Glomerular endothelial cell (primary cell): ENCODE measurements around the gene BANF2. TPM values are rescaled to one million over a fixed set of nuclear protein-coding genes. Genes with fewer than 3 reads are reported as not detected.

Experiments used
- DNase-seq: peaks from one replicate; pipeline ENCODE4 v3.0.0-alpha.2; 2011; ENCODE audit warnings: low read depth, low spot score; ENCODE audit errors: extremely low read depth
- total RNA-seq: library from RNA; depleted of rRNA; stranded (reverse); fragments of >200 nt; gene quantifications from 2 replicates; pipeline ENCODE4 v1.2.3, GENCODE V29; 2015

Gene BANF2
- total RNA-seq, 1 donor from 2014 or later, result not detected

- no peak for DNase-seq
These were observed 33.2 kb downstream of the BANF2 start for GRCh38 chr20:17732907-17733521.

- no peak for DNase-seq
These were observed 34.1 kb downstream of the BANF2 start for GRCh38 chr20:17733767-17734304.

GRCh38 chr20:17734374-17734773 is 34.6 kb downstream of the BANF2 start:
- no peak for DNase-seq

- DNase-seq, result no peak
These were observed 35.5 kb downstream of the BANF2 start for GRCh38 chr20:17735206-17735804.

- no peak for DNase-seq
These were observed 36.3 kb downstream of the BANF2 start for GRCh38 chr20:17735959-17736621.

- no peak for DNase-seq
These were observed 38.4 kb downstream of the BANF2 start for GRCh38 chr20:17738154-17738553.

- no peak for DNase-seq
These were observed 41.5 kb downstream of the BANF2 start for GRCh38 chr20:17741220-17741619.

GRCh38 chr20:17742731-17743130 is 43.0 kb downstream of the BANF2 start:
- DNase-seq, result no peak

- DNase-seq, result no peak
These were observed 43.9 kb downstream of the BANF2 start for GRCh38 chr20:17743677-17744076.

- peak; percentile 44 for DNase-seq
These were observed 47.7 kb downstream of the BANF2 start for GRCh38 chr20:17747431-17747846.

- DNase-seq, result no peak
These were observed 48.5 kb downstream of the BANF2 start for GRCh38 chr20:17748279-17748678.

- DNase-seq, result no peak
These were observed 49.8 kb downstream of the BANF2 start for GRCh38 chr20:17749626-17749977.

GRCh38 chr20:17749978-17750721 is 50.4 kb downstream of the BANF2 start:
- peak; percentile 72 for DNase-seq

- DNase-seq, result no peak
These were observed 50.9 kb downstream of the BANF2 start for GRCh38 chr20:17750722-17751045.

- no peak for DNase-seq
These were observed 51.9 kb downstream of the BANF2 start for GRCh38 chr20:17751640-17752039.

GRCh38 chr20:17752459-17752858 is 52.7 kb downstream of the BANF2 start:
- DNase-seq, result no peak

- DNase-seq, result no peak
These were observed 53.8 kb downstream of the BANF2 start for GRCh38 chr20:17753516-17753915.

- DNase-seq, result no peak
These were observed 56.8 kb downstream of the BANF2 start for GRCh38 chr20:17756529-17756928.

- DNase-seq, result no peak
These were observed 57.7 kb downstream of the BANF2 start for GRCh38 chr20:17757496-17757895.

GRCh38 chr20:17758010-17758409 is 58.2 kb downstream of the BANF2 start:
- no peak for DNase-seq

GRCh38 chr20:17758512-17758911 is 58.7 kb downstream of the BANF2 start:
- DNase-seq, result no peak
